Measurements from ENCODE around the gene MIDN.

- TF ChIP-seq PKNOX1 (IDR thresholded peaks at IDR 0.05) (no peak), MTA3 (IDR thresholded peaks at IDR 0.05; ENCODE audit: borderline replicate concordance, low read length) (no peak), EZH2 (IDR thresholded peaks at IDR 0.05; ENCODE audit: borderline replicate concordance, control insufficient read depth, low read depth, low read length) (no peak), FOS (IDR thresholded peaks at IDR 0.05; ENCODE audit: borderline replicate concordance, extremely low read depth, insufficient read length) (no peak), POLR2A (IDR thresholded peaks at IDR 0.05; ENCODE audit: low read depth, low read length) (no peak), RAD21 (IDR thresholded peaks at IDR 0.05; ENCODE audit: insufficient read depth, low read depth, low read length) (no peak), USF2 (IDR thresholded peaks at IDR 0.05; ENCODE audit: borderline replicate concordance, low read depth, low read length) (no peak), ATF3 (IDR thresholded peaks at IDR 0.05; ENCODE audit: borderline replicate concordance, extremely low read depth, low read depth, low read length) (no peak)
These were observed 14.3 kb downstream of the MIDN start for GRCh38 chr19:1262623-1263123.

Measured in GM12878 (cell line).